ENCODE data around the gene ERICH4. TPM values are rescaled to one million over a fixed set of nuclear protein-coding genes. Genes with fewer than 3 reads are reported as not detected.

ERICH4 gene
- total and polyA plus RNA-seq, 2 of the 4 experiments (the other 2 are of a cell fraction) = not detected

DNA sequence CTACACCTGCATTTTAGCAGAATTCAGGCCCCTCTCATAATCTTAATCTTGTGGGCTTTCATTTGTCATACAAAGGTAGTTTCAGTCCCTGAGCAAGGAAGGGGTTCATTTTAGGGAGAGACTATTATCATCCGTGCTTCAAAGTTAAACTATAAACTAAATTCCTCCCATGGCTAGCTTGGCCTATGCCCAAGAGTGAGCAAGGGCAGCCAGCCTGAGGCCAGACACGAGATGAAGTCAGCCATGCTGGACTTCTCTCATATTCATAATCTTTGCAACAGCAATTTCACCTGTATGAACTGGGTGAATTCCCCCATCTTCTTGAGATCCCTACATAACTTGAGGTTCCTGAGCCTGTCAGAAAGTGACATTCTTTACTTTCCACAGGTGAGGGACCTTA, 13.0 kb downstream of the ERICH4 start:
- dilution Hi-C loops (cut with HindIII; ENCODE audit: low sequenced_read_pairs, unreplicated experiment) (no loop called here), in situ Hi-C loops (cut with MboI; ENCODE audit: low sequenced_read_pairs) (no loop called here), intact Hi-C loops (cut with micrococcal nuclease) (no loop called here)
- no TSS peak for BruUV-seq (replicated peaks)
- Histone ChIP-seq H3K4me3 (ENCODE audit: insufficient read depth, low read depth, low read length) (no peak overlapping the region), H2AK5ac (ENCODE audit: low read depth, low read length) (no peak overlapping the region), H3K56ac (ENCODE audit: extremely low read depth, insufficient read depth, low read length) (no peak overlapping the region), H2AFZ (replicated peaks; ENCODE audit: low read length, poor library complexity) (no peak overlapping the region), H4K91ac (ENCODE audit: insufficient read depth, low read depth, low read length) (no peak overlapping the region), H2BK20ac (ENCODE audit: low read depth, low read length) (no peak overlapping the region), H4K8ac (ENCODE audit: low read depth in 2 of 2, low read length in 2 of 2) (no peak overlapping the region), H3K79me1 (ENCODE audit: low read depth in 1 of 2, low read length in 2 of 2) (no peaks in the 10 kb centered on the region), H2BK5ac (ENCODE audit: low read depth, low read length, poor library complexity, severe bottlenecking) (no peak overlapping the region), H3K4me1 (ENCODE audit: control insufficient read depth, insufficient read depth, low read length) (no peaks in the 10 kb centered on the region), H2BK15ac (ENCODE audit: low read depth, low read length) (no peak overlapping the region), H3K4me2 (ENCODE audit: low read depth, low read length) (no peak overlapping the region; the same call in 1 of the 2 replicates), H3K9me3 (ENCODE audit: control insufficient read depth, insufficient read depth, low read length) (no peaks in the 10 kb centered on the region), H2BK120ac (ENCODE audit: low read depth, low read length) (no peak overlapping the region), H3K36me3 (ENCODE audit: control insufficient read depth, insufficient read depth, low read length) (no peaks in the 10 kb centered on the region), H3K9me1 (ENCODE audit: insufficient read depth, low read length) (no peaks in the 10 kb centered on the region), H3K27ac (ENCODE audit: insufficient read depth, low read length) (no peak overlapping the region), H3K27me3 (ENCODE audit: control insufficient read depth, insufficient read depth, low read length) (no peaks in the 10 kb centered on the region; the same call in 1 of the 2 replicates), H4K5ac (ENCODE audit: low read depth, low read length) (no peak overlapping the region), H3K23ac (ENCODE audit: low read depth, low read length) (no peak overlapping the region), H3K4ac (ENCODE audit: low read depth, low read length) (no peak overlapping the region), H2AK9ac (replicated peaks; ENCODE audit: low read depth, low read length, poor library complexity) (no peak overlapping the region), H3K9ac (ENCODE audit: low read depth, low read length) (no peak overlapping the region), H3K14ac (replicated peaks; ENCODE audit: low read depth, low read length) (no peak overlapping the region), H3K18ac (ENCODE audit: low read depth, low read length) (no peak overlapping the region), H4K20me1 (ENCODE audit: insufficient read depth, low read length) (no peaks in the 10 kb centered on the region)
- POLR2A ChIA-PET (ENCODE audit: unreplicated experiment) = no interaction called here
- WGBS, 2 experiments (ENCODE audit: extremely low coverage in 2 of 2, insufficient read length in 1 of 2) = no CpG with 5 or more reads among the region's 2 CpGs
- DNase-seq (peak; percentile 4), ATAC-seq (ENCODE audit: low read depth) (no peak)
- CTCF ChIA-PET = interaction anchor here (1.8 kb wide), 1 partner anchor 116 kb away, joined by 4 read pairs; no protein-coding TSS in a partner anchor
- no peak for TF ChIP-seq USF2 (IDR thresholded peaks at IDR 0.05; ENCODE audit: low read depth, low read length)
- TF ChIP-seq RAD21 (IDR thresholded peaks at IDR 0.05; ENCODE audit: low read length) = no peak
- TF ChIP-seq FOS (IDR thresholded peaks at IDR 0.05; ENCODE audit: low read depth, low read length) = no peak
- TF ChIP-seq RFX5 (IDR thresholded peaks at IDR 0.05; ENCODE audit: low read depth, low read length) = no peak
- no peak for TF ChIP-seq POLR2A (IDR thresholded peaks at IDR 0.05; ENCODE audit: low read depth, low read length)
- TF ChIP-seq CEBPB (IDR thresholded peaks at IDR 0.05; ENCODE audit: low read depth, low read length) = no peak
- TF ChIP-seq NFE2L2 (IDR thresholded peaks at IDR 0.05; ENCODE audit: low read depth, low read length) = no peak
- TF ChIP-seq MAZ (IDR thresholded peaks at IDR 0.05; ENCODE audit: borderline replicate concordance, low read depth, low read length) = no peak
- TF ChIP-seq BHLHE40 (IDR thresholded peaks at IDR 0.05; ENCODE audit: low read depth, low read length) = no peak
- TF ChIP-seq, protein P1, sequence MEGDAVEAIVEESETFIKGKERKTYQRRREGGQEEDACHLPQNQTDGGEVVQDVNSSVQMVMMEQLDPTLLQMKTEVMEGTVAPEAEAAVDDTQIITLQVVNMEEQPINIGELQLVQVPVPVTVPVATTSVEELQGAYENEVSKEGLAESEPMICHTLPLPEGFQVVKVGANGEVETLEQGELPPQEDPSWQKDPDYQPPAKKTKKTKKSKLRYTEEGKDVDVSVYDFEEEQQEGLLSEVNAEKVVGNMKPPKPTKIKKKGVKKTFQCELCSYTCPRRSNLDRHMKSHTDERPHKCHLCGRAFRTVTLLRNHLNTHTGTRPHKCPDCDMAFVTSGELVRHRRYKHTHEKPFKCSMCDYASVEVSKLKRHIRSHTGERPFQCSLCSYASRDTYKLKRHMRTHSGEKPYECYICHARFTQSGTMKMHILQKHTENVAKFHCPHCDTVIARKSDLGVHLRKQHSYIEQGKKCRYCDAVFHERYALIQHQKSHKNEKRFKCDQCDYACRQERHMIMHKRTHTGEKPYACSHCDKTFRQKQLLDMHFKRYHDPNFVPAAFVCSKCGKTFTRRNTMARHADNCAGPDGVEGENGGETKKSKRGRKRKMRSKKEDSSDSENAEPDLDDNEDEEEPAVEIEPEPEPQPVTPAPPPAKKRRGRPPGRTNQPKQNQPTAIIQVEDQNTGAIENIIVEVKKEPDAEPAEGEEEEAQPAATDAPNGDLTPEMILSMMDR (conservative IDR thresholded peaks at IDR 0.05; ENCODE audit: low read depth, low read length) = no peak
- no peak for TF ChIP-seq MAFK (IDR thresholded peaks at IDR 0.05; ENCODE audit: low read depth, low read length)
